ENCODE results near the gene VPS41. TPM values are rescaled to one million over a fixed set of nuclear protein-coding genes. Genes with fewer than 3 reads are reported as not detected.

Gene VPS41
- total and polyA plus RNA-seq, 10 of the 15 experiments (the other 5 are each of a cell fraction or from before 2014, with no cell fraction given) = 15.3 to 63.2 (median 47.0) TPM

DNA sequence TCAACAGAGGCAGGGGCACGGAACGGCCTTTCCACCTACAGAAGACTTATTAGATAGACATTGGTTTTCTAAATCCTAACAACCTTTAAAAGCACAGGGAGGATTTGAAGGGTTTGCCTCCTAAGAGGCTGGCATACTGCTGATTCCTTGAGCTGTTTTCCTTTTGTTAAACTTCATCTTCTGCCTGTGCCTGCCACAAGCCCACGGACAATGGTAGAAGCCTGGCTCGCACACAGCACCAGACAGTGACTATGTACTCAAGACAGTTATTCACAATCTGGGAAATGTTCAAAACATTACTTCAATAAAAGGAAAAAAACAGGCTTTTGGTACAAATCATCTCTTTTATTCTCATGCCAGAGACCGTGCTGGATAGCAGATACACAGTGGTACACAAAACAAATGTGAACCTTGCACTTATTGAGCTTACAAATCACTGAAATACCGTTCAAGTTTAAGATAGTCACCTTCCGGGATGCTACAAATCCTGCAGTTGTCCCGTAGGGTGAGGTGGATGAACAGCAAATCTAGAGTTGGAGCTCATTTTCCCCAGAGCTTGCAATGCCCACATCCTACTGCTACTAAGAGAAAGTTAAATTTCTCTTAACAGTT is 63.9 kb downstream of the VPS41 start:
- ChIA-PET CTCF (no interaction called here), SMC1A (ENCODE audit: uncharacterized antibody, unreplicated experiment) (interaction anchor here (0.7 to 1.0 kb wide), 2 partner anchors 24 to 65 kb away, joined by 3 to 4 read pairs; no protein-coding TSS in a partner anchor), POLR2A (no interaction called here), RAD21 (ENCODE audit: unreplicated experiment) (interaction anchor here (1.3 kb wide), 1 partner anchor 35 kb away, joined by 3 read pairs; no protein-coding TSS in a partner anchor)
- no peak for FAIRE-seq
- TF ChIP-seq, protein P1, sequence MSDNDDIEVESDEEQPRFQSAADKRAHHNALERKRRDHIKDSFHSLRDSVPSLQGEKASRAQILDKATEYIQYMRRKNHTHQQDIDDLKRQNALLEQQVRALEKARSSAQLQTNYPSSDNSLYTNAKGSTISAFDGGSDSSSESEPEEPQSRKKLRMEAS (IDR thresholded peaks at IDR 0.05; ENCODE audit: low read depth, low read length) = no peak
- TF ChIP-seq, protein P2, sequence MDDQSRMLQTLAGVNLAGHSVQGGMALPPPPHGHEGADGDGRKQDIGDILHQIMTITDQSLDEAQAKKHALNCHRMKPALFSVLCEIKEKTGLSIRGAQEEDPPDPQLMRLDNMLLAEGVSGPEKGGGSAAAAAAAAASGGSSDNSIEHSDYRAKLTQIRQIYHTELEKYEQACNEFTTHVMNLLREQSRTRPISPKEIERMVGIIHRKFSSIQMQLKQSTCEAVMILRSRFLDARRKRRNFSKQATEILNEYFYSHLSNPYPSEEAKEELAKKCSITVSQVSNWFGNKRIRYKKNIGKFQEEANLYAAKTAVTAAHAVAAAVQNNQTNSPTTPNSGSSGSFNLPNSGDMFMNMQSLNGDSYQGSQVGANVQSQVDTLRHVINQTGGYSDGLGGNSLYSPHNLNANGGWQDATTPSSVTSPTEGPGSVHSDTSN (IDR thresholded peaks at IDR 0.05; ENCODE audit: insufficient replicate concordance, low read depth, low read length) = no peak
- TF ChIP-seq KAT2A (conservative IDR thresholded peaks at IDR 0.05; ENCODE audit: control insufficient read depth, low read depth, low read length) = no peak
- intact Hi-C loops (cut with micrococcal nuclease; ENCODE audit: unreplicated experiment) (no loop called here), in situ Hi-C loops (cut with MboI) (no loop called here)
- H3K79me2 ChIP-seq (ENCODE audit: control insufficient read depth, insufficient read depth, low read length) = no peaks in the 10 kb centered on the region
- H3K36me3 ChIP-seq (ENCODE audit: control insufficient read depth in 2 of 2, insufficient read depth in 2 of 2, low read length in 1 of 2) = no peaks in the 10 kb centered on the region; a peak in 3 of 4 replicates
- BruUV-seq (replicated peaks) = no TSS peak
- WGBS (ENCODE audit: insufficient coverage, insufficient replicate concordance, low lambda C conversion rate, missing lambda C conversion rate) = 94% methylated on average over 8 of the region's 8 CpGs
- no peak overlapping the region for H3K4me3 ChIP-seq
- no peaks in the 10 kb centered on the region; the same call in 1 of the 2 replicates for H4K20me1 ChIP-seq (ENCODE audit: control insufficient read depth, insufficient read depth)
- no peak for ATAC-seq
- H2AFZ ChIP-seq (ENCODE audit: control insufficient read depth, low read depth, low read length) = no peak overlapping the region
- H3K4me2 ChIP-seq (ENCODE audit: control insufficient read depth, insufficient read depth) = no peak overlapping the region
- H3K27ac ChIP-seq (ENCODE audit: control insufficient read depth, insufficient read depth) = no peak overlapping the region
- no peaks in the 10 kb centered on the region for H3K27me3 ChIP-seq (replicated peaks in 1 of 2; ENCODE audit: control insufficient read depth in 2 of 2, insufficient read depth in 2 of 2, low read length in 1 of 2)
- H3K9ac ChIP-seq (ENCODE audit: control insufficient read depth, insufficient read depth, low read length) = no peak overlapping the region
- no peak for DNase-seq (ENCODE audit: low read depth, low spot score)
- H3K9me3 ChIP-seq (replicated peaks; ENCODE audit: control insufficient read depth, insufficient read depth, low read length) = no peaks in the 10 kb centered on the region
- peaks cover 3% of the 10 kb centered on the region; the same call in 1 of the 2 replicates for H3K4me1 ChIP-seq (ENCODE audit: control insufficient read depth, insufficient read depth, low read length)

DNA sequence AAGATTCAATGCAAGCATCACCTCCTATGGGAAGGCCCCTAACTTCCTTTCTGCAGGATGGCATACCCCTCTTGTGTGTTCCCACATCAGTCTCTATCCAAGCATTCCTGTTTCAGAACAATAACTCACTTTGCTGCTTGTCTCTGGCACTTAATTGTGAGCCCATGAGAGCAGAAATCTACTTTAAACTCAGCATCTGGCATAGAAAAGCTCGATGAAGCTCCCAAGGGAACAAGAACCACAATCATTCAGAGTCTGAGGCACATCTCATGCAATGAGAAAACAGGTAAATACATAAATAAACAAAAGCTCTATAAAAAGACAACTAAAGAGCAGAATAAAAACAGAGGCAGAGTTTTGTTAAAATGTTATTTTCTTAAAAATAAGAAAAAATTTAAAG is 66.2 kb downstream of the VPS41 start:
- Histone ChIP-seq H3K4me2 (ENCODE audit: control insufficient read depth, insufficient read depth) (no peak overlapping the region), H3K79me2 (ENCODE audit: control insufficient read depth, insufficient read depth, low read length) (no peaks in the 10 kb centered on the region), H2AFZ (ENCODE audit: control insufficient read depth, low read depth, low read length) (no peak overlapping the region), H3K9me3 (replicated peaks; ENCODE audit: control insufficient read depth, insufficient read depth, low read length) (no peaks in the 10 kb centered on the region), H3K4me1 (ENCODE audit: control insufficient read depth, insufficient read depth, low read length) (peaks cover 3% of the 10 kb centered on the region; the same call in 1 of the 2 replicates), H3K9ac (ENCODE audit: control insufficient read depth, insufficient read depth, low read length) (no peak overlapping the region), H3K4me3 (no peak overlapping the region), H3K27ac (ENCODE audit: control insufficient read depth, insufficient read depth) (no peak overlapping the region), H3K36me3 (ENCODE audit: control insufficient read depth in 2 of 2, insufficient read depth in 2 of 2, low read length in 1 of 2) (no peaks in the 10 kb centered on the region; a peak in 1 of 4 replicates), H3K27me3 (replicated peaks in 1 of 2; ENCODE audit: control insufficient read depth in 2 of 2, insufficient read depth in 2 of 2, low read length in 1 of 2) (no peaks in the 10 kb centered on the region), H4K20me1 (ENCODE audit: control insufficient read depth, insufficient read depth) (no peaks in the 10 kb centered on the region; the same call in 1 of the 2 replicates)
- ATAC-seq (no peak), FAIRE-seq (no peak), DNase-seq (ENCODE audit: low read depth, low spot score) (no peak)
- WGBS (ENCODE audit: insufficient coverage, insufficient replicate concordance, low lambda C conversion rate, missing lambda C conversion rate) = 50% methylated on average over 1 of the region's 1 CpG
- BruUV-seq (replicated peaks) = no TSS peak
- intact Hi-C loops (cut with micrococcal nuclease; ENCODE audit: unreplicated experiment) (no loop called here), in situ Hi-C loops (cut with MboI) (no loop called here)
- RAD21 ChIA-PET (ENCODE audit: unreplicated experiment) = no interaction called here
- POLR2A ChIA-PET = no interaction called here
- CTCF ChIA-PET = interaction anchor here (0.9 to 1.4 kb wide), 3 partner anchors 17 to 23 kb away, joined by 3 to 4 read pairs (median 3); no protein-coding TSS in a partner anchor
- SMC1A ChIA-PET (ENCODE audit: uncharacterized antibody, unreplicated experiment) = interaction anchor here (0.7 to 2.1 kb wide), 3 partner anchors 12 to 66 kb away, joined by 3 to 5 read pairs (median 3); partner anchors contain the start of gene VPS41
- TF ChIP-seq CREM (IDR thresholded peaks at IDR 0.05; ENCODE audit: low read depth) (no peak), SREBF1 (IDR thresholded peaks at IDR 0.05; ENCODE audit: low read length) (no peak), FOS (IDR thresholded peaks at IDR 0.05; ENCODE audit: borderline replicate concordance, extremely low read depth, insufficient read length) (no peak), SPI1 (IDR thresholded peaks at IDR 0.05; ENCODE audit: borderline replicate concordance, insufficient read depth, low read depth, low read length) (no peak), MEF2A (IDR thresholded peaks at IDR 0.05; ENCODE audit: insufficient read depth, low read depth, low read length) (no peak), HDAC6 (IDR thresholded peaks at IDR 0.05; ENCODE audit: unreplicated experiment) (no peak), SIX5 (IDR thresholded peaks at IDR 0.05; ENCODE audit: low read depth, low read length, severe bottlenecking) (no peak)
- TF ChIP-seq, protein P3, sequence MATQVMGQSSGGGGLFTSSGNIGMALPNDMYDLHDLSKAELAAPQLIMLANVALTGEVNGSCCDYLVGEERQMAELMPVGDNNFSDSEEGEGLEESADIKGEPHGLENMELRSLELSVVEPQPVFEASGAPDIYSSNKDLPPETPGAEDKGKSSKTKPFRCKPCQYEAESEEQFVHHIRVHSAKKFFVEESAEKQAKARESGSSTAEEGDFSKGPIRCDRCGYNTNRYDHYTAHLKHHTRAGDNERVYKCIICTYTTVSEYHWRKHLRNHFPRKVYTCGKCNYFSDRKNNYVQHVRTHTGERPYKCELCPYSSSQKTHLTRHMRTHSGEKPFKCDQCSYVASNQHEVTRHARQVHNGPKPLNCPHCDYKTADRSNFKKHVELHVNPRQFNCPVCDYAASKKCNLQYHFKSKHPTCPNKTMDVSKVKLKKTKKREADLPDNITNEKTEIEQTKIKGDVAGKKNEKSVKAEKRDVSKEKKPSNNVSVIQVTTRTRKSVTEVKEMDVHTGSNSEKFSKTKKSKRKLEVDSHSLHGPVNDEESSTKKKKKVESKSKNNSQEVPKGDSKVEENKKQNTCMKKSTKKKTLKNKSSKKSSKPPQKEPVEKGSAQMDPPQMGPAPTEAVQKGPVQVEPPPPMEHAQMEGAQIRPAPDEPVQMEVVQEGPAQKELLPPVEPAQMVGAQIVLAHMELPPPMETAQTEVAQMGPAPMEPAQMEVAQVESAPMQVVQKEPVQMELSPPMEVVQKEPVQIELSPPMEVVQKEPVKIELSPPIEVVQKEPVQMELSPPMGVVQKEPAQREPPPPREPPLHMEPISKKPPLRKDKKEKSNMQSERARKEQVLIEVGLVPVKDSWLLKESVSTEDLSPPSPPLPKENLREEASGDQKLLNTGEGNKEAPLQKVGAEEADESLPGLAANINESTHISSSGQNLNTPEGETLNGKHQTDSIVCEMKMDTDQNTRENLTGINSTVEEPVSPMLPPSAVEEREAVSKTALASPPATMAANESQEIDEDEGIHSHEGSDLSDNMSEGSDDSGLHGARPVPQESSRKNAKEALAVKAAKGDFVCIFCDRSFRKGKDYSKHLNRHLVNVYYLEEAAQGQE (IDR thresholded peaks at IDR 0.05; ENCODE audit: low read depth, low read length) = no peak
